SU-DHL-6 (cell line): ENCODE results near the gene NIM1K.

Experiments
- H2AFZ ChIP-seq: fragments of 200-600 bp; sonication (generic); 2 replicates; pipeline ENCODE4 v1.6.1; 2014; ENCODE audit warnings: low read depth, mild to moderate bottlenecking, moderate library complexity, mixed read lengths, antibody characterized with exemption, low read length; ENCODE audit not compliant: severe bottlenecking
- H3F3A ChIP-seq: fragments of 200-600 bp; shearing (Covaris generic); 2 replicates; pipeline ENCODE4 v1.6.0; 2016; ENCODE audit warnings: antibody characterized with exemption, mild to moderate bottlenecking; ENCODE audit not compliant: insufficient read depth
- H3K27ac ChIP-seq: fragments of 200-600 bp; sonication (generic); 2 replicates; pipeline ENCODE4 v1.5.1; 2016; ENCODE audit warnings: low read depth, mild to moderate bottlenecking, low read length, moderate library complexity, mixed read lengths
- H3K27me3 ChIP-seq: fragments of 200-600 bp; sonication (generic), shearing (Covaris generic); 2 replicates; pipeline ENCODE4 v1.6.0; 2014; ENCODE audit warnings: mild to moderate bottlenecking, low read length
- H3K36me3 ChIP-seq: fragments of 200-600 bp; sonication (generic); 2 replicates; pipeline ENCODE4 v1.6.1; 2014; ENCODE audit warnings: mild to moderate bottlenecking, low read length, mixed read lengths
- H3K4me2 ChIP-seq: fragments of 300-600, 200-600 bp; shearing (Covaris generic), sonication (generic); 2 replicates; pipeline ENCODE4 v1.6.0; 2014; ENCODE audit warnings: low read length, low read depth, mild to moderate bottlenecking; ENCODE audit not compliant: poor library complexity, severe bottlenecking
- H3K4me3 ChIP-seq: fragments of 200-600 bp; sonication (generic); 2 replicates; pipeline ENCODE4 v1.5.1; 2014; ENCODE audit warnings: antibody characterized with exemption, low read length, mild to moderate bottlenecking, mixed read lengths; ENCODE audit not compliant: insufficient read depth, poor library complexity, severe bottlenecking
- H3K79me2 ChIP-seq: fragments of 200-600 bp; sonication (generic); 2 replicates; pipeline ENCODE4 v1.6.1; 2014; ENCODE audit warnings: mild to moderate bottlenecking, low read length, moderate library complexity; ENCODE audit not compliant: insufficient read depth
- H3K9ac ChIP-seq: fragments of 200-600 bp; sonication (generic); 2 replicates; pipeline ENCODE4 v1.7.0; 2014; ENCODE audit warnings: mild to moderate bottlenecking, low read length
- H3K9me2 ChIP-seq: fragments of 200-600 bp; sonication (generic); replicated peaks from 2 replicates; pipeline ENCODE4 v1.6.1; 2014; ENCODE audit warnings: low read length; ENCODE audit not compliant: insufficient read depth
- H3K9me3 ChIP-seq: fragments of 200-600 bp; sonication (generic); 2 replicates; pipeline ENCODE4 v1.6.1; 2014; ENCODE audit warnings: low read length, mixed read lengths; ENCODE audit not compliant: insufficient read depth
- H4K20me1 ChIP-seq: fragments of 200-600 bp; sonication (generic); 2 replicates; pipeline ENCODE4 v1.6.1; 2014; ENCODE audit warnings: low read depth, mild to moderate bottlenecking, antibody characterized with exemption, low read length, moderate library complexity, mixed read lengths
- EZH2phosphoT487 ChIP-seq: fragments of 200-600 bp; sonication (generic), shearing (Covaris generic); conservative IDR thresholded peaks from 2 replicates; pipeline ENCODE4 v1.6.1; 2018; ENCODE audit warnings: mild to moderate bottlenecking, antibody characterized with exemption, low read length, moderate library complexity, mixed read lengths
- TF ChIP-seq, protein P1 (sequence below): fragments of 200-600 bp; sonication (generic); IDR thresholded peaks from one replicate; pipeline ENCODE4 v1.5.1; 2017; ENCODE audit warnings: antibody characterized with exemption, mild to moderate bottlenecking, low read length, moderate library complexity; ENCODE audit not compliant: insufficient read depth, poor library complexity, severe bottlenecking

The NIM1K gene

DNA sequence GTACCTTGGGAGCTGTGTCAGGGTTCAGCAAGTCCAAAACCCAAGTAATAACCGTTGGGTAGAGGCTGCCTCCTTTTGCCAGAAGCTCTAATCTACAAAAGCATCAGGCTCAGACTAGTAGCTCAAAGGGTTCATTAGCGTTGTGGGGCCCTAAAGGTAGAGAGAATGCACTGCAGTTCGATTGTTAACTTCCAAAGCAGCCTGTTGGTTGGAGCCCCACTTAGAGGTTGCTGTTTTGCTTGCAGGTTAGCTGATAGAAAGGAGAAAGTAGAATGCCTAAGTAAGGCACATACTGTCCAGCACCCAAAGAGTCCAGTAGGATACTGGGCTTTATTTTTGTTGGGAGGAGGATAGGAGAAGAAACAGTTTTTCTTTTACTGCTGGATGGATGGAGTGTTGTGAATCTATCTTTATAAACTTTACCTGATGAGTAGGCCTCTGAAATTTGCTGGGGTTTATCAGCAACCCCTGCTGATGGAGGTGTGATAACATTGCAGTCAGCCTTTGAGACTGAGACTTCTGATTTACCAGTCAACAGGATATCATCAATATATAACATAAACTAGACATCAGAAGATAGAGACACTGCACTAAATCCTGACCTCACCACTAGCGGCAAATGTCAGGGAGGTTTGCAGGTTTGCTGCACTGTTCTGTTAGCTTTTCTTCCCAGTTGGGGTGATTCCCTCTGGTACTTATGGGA, 36.5 kb upstream of the NIM1K start:
- Histone ChIP-seq H3K9me3 (no peaks in the 10 kb centered on the region), H3K9ac (no peak overlapping the region), H3K27me3 (no peaks in the 10 kb centered on the region), H3K4me3 (no peak overlapping the region), H3F3A (no peaks in the 10 kb centered on the region), H3K36me3 (no peaks in the 10 kb centered on the region), H2AFZ (no peak overlapping the region), H3K79me2 (peaks cover 29% of the 10 kb centered on the region), H3K27ac (no peak overlapping the region), H3K9me2 (no peaks in the 10 kb centered on the region), H3K4me2 (no peak overlapping the region), H4K20me1 (no peaks in the 10 kb centered on the region)
- no peak for TF ChIP-seq EZH2phosphoT487
- TF ChIP-seq, protein P1, sequence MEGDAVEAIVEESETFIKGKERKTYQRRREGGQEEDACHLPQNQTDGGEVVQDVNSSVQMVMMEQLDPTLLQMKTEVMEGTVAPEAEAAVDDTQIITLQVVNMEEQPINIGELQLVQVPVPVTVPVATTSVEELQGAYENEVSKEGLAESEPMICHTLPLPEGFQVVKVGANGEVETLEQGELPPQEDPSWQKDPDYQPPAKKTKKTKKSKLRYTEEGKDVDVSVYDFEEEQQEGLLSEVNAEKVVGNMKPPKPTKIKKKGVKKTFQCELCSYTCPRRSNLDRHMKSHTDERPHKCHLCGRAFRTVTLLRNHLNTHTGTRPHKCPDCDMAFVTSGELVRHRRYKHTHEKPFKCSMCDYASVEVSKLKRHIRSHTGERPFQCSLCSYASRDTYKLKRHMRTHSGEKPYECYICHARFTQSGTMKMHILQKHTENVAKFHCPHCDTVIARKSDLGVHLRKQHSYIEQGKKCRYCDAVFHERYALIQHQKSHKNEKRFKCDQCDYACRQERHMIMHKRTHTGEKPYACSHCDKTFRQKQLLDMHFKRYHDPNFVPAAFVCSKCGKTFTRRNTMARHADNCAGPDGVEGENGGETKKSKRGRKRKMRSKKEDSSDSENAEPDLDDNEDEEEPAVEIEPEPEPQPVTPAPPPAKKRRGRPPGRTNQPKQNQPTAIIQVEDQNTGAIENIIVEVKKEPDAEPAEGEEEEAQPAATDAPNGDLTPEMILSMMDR, result no peak

- Histone ChIP-seq H3K27me3 (no peaks in the 10 kb centered on the region), H3K79me2 (peaks cover 22% of the 10 kb centered on the region), H3K27ac (no peak overlapping the region), H4K20me1 (no peaks in the 10 kb centered on the region), H2AFZ (no peak overlapping the region), H3K36me3 (peaks cover 6% of the 10 kb centered on the region; the same call in 1 of the 2 replicates), H3K9me3 (no peaks in the 10 kb centered on the region), H3K4me2 (no peak overlapping the region), H3K9ac (no peak overlapping the region), H3K9me2 (no peaks in the 10 kb centered on the region), H3K4me3 (no peak overlapping the region), H3F3A (no peaks in the 10 kb centered on the region)
- TF ChIP-seq EZH2phosphoT487, result no peak
- TF ChIP-seq, protein P1, result no peak
Measured at GRCh38 chr5:43156388-43156787, 35.6 kb upstream of the NIM1K start.

DNA sequence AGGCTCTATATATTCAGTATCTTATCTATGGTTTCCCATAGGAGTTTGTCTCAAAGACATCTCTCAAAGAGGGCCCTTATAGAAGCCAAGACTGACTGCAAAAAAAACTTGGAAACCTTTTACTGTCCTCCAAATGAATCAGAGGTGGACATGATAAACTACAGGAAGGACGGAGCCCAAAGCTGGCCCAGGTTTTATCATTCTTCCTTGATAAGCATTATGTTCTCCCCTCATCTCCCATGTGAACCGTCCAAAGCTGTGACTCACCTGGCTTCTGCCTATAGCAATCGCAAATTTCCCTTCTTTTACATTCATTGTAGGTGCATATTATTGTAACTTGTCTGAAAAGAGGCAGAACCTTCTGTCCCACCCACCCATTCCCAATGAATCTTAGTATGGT, 35.0 kb upstream of the NIM1K start:
- TF ChIP-seq, protein P1, result no peak
- TF ChIP-seq EZH2phosphoT487, result no peak
- H3F3A ChIP-seq, result no peaks in the 10 kb centered on the region
- peaks cover 22% of the 10 kb centered on the region for H3K79me2 ChIP-seq
- no peak overlapping the region for H2AFZ ChIP-seq
- no peak overlapping the region for H3K27ac ChIP-seq
- no peaks in the 10 kb centered on the region for H4K20me1 ChIP-seq
- H3K9me2 ChIP-seq, result no peaks in the 10 kb centered on the region
- no peak overlapping the region for H3K9ac ChIP-seq
- H3K36me3 ChIP-seq, result peaks cover 13% of the 10 kb centered on the region; the same call in 1 of the 2 replicates
- H3K4me2 ChIP-seq, result no peak overlapping the region
- H3K27me3 ChIP-seq, result no peaks in the 10 kb centered on the region
- H3K9me3 ChIP-seq, result no peaks in the 10 kb centered on the region
- no peak overlapping the region for H3K4me3 ChIP-seq
